Measurements from ENCODE around the gene COL9A2.

Gene COL9A2

DNA sequence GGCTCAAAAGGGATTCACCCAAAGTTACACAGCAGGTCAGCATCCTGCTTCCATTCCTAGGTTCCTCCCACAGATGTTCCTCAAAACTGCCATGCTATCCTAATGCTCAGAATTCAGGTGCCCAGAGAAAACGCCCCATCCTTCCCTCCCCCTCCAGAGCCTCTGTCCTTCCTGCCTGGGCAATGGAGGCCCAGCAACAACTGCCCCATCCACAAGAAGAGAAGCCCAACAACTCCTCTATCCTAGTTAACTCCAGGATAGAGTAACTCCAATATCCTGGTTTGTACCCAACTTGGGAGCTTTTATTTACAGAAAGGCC is 16.9 kb downstream of the COL9A2 start:
- H3K4me3 ChIP-seq (ENCODE audit: low read length) = no peak overlapping the region
- TF ChIP-seq, protein P1, sequence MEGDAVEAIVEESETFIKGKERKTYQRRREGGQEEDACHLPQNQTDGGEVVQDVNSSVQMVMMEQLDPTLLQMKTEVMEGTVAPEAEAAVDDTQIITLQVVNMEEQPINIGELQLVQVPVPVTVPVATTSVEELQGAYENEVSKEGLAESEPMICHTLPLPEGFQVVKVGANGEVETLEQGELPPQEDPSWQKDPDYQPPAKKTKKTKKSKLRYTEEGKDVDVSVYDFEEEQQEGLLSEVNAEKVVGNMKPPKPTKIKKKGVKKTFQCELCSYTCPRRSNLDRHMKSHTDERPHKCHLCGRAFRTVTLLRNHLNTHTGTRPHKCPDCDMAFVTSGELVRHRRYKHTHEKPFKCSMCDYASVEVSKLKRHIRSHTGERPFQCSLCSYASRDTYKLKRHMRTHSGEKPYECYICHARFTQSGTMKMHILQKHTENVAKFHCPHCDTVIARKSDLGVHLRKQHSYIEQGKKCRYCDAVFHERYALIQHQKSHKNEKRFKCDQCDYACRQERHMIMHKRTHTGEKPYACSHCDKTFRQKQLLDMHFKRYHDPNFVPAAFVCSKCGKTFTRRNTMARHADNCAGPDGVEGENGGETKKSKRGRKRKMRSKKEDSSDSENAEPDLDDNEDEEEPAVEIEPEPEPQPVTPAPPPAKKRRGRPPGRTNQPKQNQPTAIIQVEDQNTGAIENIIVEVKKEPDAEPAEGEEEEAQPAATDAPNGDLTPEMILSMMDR (IDR thresholded peaks at IDR 0.05; ENCODE audit: insufficient read depth, low read depth, low read length, missing control alignments) = no peak
- no peak for DNase-seq (ENCODE audit: low read depth)

DNA sequence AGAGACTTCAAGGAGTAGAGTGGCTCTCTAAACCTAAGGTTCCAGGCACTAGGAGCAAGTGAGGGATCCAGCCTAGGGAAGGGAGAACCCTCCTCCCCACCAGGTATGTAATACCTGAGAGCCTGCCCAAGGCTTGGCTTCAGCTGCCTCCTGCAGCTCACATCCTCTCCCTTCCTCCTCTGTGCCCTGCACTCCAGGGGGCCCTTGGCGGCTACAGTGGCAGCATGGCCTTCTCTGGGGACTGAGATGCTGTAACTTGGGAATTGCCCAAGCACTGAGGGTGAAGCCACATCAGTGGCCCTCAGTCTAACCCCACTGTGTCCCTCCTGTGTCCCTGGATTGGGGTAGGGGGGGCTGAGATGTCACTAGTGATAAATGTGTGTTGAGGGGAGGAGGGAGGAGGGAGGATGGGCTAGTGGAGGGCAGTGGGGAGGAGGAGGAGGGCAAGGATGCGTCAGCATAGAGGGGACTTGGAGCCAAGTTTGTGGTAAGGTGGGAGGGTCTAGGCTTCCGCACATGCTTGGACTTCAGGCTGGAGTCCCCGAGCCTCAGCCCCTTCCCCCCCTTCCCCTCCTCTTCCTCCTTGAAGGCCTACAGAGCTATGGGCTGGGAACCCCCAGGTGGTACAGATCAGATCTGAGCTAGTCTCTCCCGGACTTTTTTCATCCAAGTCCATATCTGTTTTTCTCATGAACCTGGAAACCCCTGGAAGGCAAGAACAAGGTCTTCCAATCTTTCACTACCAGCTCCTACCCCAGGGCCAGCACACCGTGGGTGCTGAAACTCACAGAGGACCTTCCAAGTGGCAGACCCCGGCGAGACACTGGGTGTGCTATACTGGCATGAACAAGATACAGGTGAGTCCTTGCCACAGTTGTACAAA is 17.5 kb downstream of the COL9A2 start:
- no peak for DNase-seq (ENCODE audit: low read depth)
- TF ChIP-seq, protein P1 (IDR thresholded peaks at IDR 0.05; ENCODE audit: insufficient read depth, low read depth, low read length, missing control alignments) = no peak
- H3K4me3 ChIP-seq (ENCODE audit: low read length) = no peak overlapping the region

DNA sequence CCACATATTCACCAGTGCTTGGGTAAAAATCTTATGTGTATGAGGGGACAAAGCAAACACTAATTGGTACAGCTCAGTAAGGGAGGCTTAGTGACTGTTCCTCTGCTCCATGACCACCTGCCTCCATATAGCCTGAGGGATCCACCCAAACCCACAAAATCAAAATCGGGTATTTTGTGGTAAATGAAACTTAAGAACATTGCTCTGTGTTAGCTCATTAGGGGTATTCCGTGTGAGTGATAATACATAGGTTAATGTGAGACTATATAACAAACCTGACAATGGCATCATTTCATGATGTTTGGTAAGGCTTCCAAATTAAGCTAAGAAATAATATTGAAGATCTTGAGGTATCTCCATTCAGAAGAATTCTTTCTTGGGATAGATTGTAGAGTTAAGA is 25.8 kb downstream of the COL9A2 start:
- no peak overlapping the region for H3K4me3 ChIP-seq (ENCODE audit: low read length)
- no peak for DNase-seq (ENCODE audit: low read depth)
- TF ChIP-seq, protein P1 (IDR thresholded peaks at IDR 0.05; ENCODE audit: insufficient read depth, low read depth, low read length, missing control alignments) = no peak

DNA sequence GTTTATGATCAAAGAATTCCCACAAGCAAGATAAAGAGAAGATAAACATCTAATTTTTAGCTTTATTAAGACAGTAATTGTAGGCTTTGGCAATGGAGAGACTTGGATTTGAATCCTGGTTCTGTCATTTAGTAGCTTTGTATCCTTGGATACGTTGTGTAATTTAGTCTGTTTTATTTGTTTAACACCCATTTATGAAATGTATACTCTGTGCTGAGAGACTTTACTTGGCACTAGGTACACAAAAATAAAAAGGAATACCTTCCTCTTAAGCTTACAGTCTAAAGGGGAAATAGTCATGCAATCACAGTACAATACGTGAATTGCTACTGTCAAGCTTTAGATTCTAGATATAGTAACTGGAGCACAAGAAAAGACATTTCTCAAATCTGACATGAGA is 35.2 kb downstream of the COL9A2 start:
- H3K4me3 ChIP-seq (ENCODE audit: low read length) = no peak overlapping the region
- TF ChIP-seq, protein P1 (IDR thresholded peaks at IDR 0.05; ENCODE audit: insufficient read depth, low read depth, low read length, missing control alignments) = no peak
- DNase-seq (ENCODE audit: low read depth) = no peak

DNA sequence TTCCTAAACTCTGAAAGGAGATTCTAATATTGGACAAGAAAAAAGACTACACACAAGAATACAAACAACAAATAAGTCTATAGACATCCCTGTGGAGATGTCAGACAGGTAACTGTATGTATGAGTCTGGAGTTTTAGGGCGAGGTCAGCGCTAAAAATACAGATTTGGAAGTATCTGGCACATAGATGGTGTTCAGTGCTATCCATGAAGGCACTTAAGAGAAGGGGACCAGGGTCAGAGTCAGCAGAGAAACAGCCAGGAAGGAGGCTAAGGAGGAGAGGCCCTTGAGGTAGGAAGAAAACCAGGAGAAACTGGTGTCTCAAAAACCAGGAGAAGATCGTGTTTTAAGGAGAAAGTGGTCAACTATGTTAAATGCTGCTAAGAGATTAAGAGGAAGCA is 41.0 kb downstream of the COL9A2 start:
- DNase-seq (ENCODE audit: low read depth) = no peak
- no peak overlapping the region for H3K4me3 ChIP-seq (ENCODE audit: low read length)
- TF ChIP-seq, protein P1 (IDR thresholded peaks at IDR 0.05; ENCODE audit: insufficient read depth, low read depth, low read length, missing control alignments) = no peak

DNA sequence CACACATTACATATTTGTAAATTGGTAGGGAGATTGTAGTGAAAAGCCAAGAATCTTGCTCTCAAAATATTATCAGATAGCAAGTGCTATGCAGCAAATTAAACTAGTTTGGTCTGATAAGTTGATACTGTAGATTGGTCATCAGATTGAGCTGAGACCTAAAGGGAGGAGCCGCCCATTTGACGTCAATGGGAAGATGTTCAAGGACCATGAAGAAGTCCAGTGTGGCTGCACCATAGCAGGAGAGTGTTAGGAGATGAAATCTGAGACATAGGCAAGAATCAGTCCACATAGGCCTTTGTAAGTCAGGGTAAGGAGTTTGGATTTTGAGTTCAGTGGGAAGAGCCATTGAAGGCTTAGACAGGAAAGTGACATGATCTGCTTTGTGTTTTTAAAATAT is 42.8 kb downstream of the COL9A2 start:
- TF ChIP-seq, protein P1 (IDR thresholded peaks at IDR 0.05; ENCODE audit: insufficient read depth, low read depth, low read length, missing control alignments) = no peak
- no peak for DNase-seq (ENCODE audit: low read depth)
- no peak overlapping the region for H3K4me3 ChIP-seq (ENCODE audit: low read length)
